K562 (cell line): ENCODE results near the gene SARS1. TPM values are rescaled to one million over a fixed set of nuclear protein-coding genes. Genes with fewer than 3 reads are reported as not detected.

Experiments used
- ATAC-seq: fragments of 200-7000 bp; cut with Tn5 transposase; 3 replicates; pipeline ENCODE4 v1.9.1; 2020; ENCODE audit warnings: moderate library complexity
- BruUV-seq: library from RNA; stranded (reverse); fragments of 400-500 nt; replicated peaks from 2 replicates; lab custom pipeline; 2021; lab: Mats Ljungman, UMichigan
- CTCF ChIA-PET: fragments of 300-600 bp; formaldehyde crosslinking; extraction: SDS; loops from one replicate; lab custom pipeline; 2021; ENCODE audit warnings: low intra/inter-chr PET ratio; lab: Yijun Ruan, JAX
- POLR2A ChIA-PET: fragments of 300-600, 350-650 bp; sonication (Branson Sonifier 250); formaldehyde crosslinking; extraction: SDS; loops from one replicate; lab custom pipeline; 2021; ENCODE audit warnings: antibody characterized with exemption, inconsistent platforms; lab: Yijun Ruan, JAX
- DNase-seq, 4 experiments: peaks; one replicate each; pipeline versions ENCODE4 v3.0.0 to v3.0.0-alpha.2; 2011 to 2018; ENCODE audit warnings: low spot score in 3 of 4, mixed read lengths in 3 of 4; ENCODE audit errors: extremely low read depth in 1 of 4
- FAIRE-seq: peaks from 2 replicates; lab custom pipeline; 2011; peaks lifted over from hg19 to GRCh38; lab: Jason Lieb, UNC
- H2AFZ ChIP-seq: 2 replicates; pipeline ENCODE4 v1.6.0; 2011; ENCODE audit warnings: low read depth, low read length, control low read depth, inconsistent platforms
- H3K27ac ChIP-seq: fragments of 200-600 bp; 3 replicates; pipeline ENCODE4 v1.8.0; 2011; ENCODE audit warnings: low read depth, mild to moderate bottlenecking, control low read depth, inconsistent platforms, low read length, moderate library complexity, mixed read lengths; ENCODE audit errors: extremely low read depth
- H3K27me3 ChIP-seq, 2 experiments: fragments of 300-600 bp in 1 of 2; 2 replicates in 1 of 2; 3 replicates in 1 of 2; pipeline versions ENCODE4 v1.6.0 to v1.8.0; 2011; ENCODE audit warnings: inconsistent platforms in 2 of 2, low read length in 2 of 2, mild to moderate bottlenecking in 1 of 2, mixed read lengths in 1 of 2, moderate library complexity in 1 of 2; ENCODE audit not compliant: control insufficient read depth in 2 of 2, insufficient read depth in 2 of 2
- H3K36me3 ChIP-seq: fragments of 300-600 bp; 3 replicates; pipeline ENCODE4 v1.8.0; 2011; ENCODE audit warnings: mild to moderate bottlenecking, low read length, inconsistent platforms; ENCODE audit not compliant: control insufficient read depth, insufficient read depth
- H3K4me1 ChIP-seq, 2 experiments: fragments of 200-600 bp in 1 of 2; replicated peaks in 1 of 2; 2 replicates in 1 of 2; 3 replicates in 1 of 2; pipeline versions ENCODE4 v1.5.1 to v1.8.0; 2011; ENCODE audit warnings: inconsistent platforms in 2 of 2, low read length in 2 of 2, mild to moderate bottlenecking in 1 of 2, mixed read lengths in 1 of 2, moderate library complexity in 1 of 2; ENCODE audit not compliant: control insufficient read depth in 2 of 2, insufficient read depth in 2 of 2
- H3K4me2 ChIP-seq: 2 replicates; pipeline ENCODE4 v1.6.1; 2011; ENCODE audit warnings: low read length, control low read depth, inconsistent platforms, mixed read lengths; ENCODE audit not compliant: insufficient read depth
- H3K4me3 ChIP-seq: fragments of 200-600 bp; sonication (generic), shearing (Covaris generic); 2 replicates; pipeline ENCODE4 v1.5.1; 2016; ENCODE audit warnings: control low read depth, inconsistent platforms
- H3K79me2 ChIP-seq: fragments of 200-600 bp; 3 replicates; pipeline ENCODE4 v1.8.0; 2011; ENCODE audit warnings: low read length, inconsistent platforms; ENCODE audit not compliant: control insufficient read depth, insufficient read depth
- H3K9ac ChIP-seq, 2 experiments: 2 replicates each; pipeline versions ENCODE4 v1.6.0 to v1.6.1; 2011; ENCODE audit warnings: low read depth in 2 of 2, low read length in 2 of 2, control low read depth in 1 of 2, inconsistent platforms in 1 of 2, mild to moderate bottlenecking in 1 of 2, mixed read lengths in 1 of 2; ENCODE audit not compliant: insufficient read depth in 1 of 2
- H3K9me1 ChIP-seq: one replicate; pipeline ENCODE4 v1.6.0; 2011; ENCODE audit warnings: inconsistent platforms, mild to moderate bottlenecking, low read length, moderate library complexity; ENCODE audit not compliant: control insufficient read depth, insufficient read depth
- H3K9me3 ChIP-seq: replicated peaks from 2 replicates; pipeline ENCODE4 v1.5.1; 2011; ENCODE audit warnings: low read depth, low read length, inconsistent platforms; ENCODE audit not compliant: control insufficient read depth, insufficient read depth
- H4K20me1 ChIP-seq: replicated peaks from 2 replicates; pipeline ENCODE4 v1.6.1; 2011; ENCODE audit warnings: low read length, inconsistent platforms, mixed read lengths; ENCODE audit not compliant: control insufficient read depth, insufficient read depth
- CBX2 ChIP-seq: fragments of 200-600 bp; sonication (generic); IDR thresholded peaks from one replicate; pipeline ENCODE4 v1.6.1; 2012; ENCODE audit warnings: mild to moderate bottlenecking, low read length, inconsistent platforms; ENCODE audit not compliant: insufficient read depth, poor library complexity, severe bottlenecking
- FOXJ3 ChIP-seq: sonication (generic); formaldehyde crosslinking; IDR thresholded peaks from 2 replicates; pipeline ENCODE4 v1.4.0; 2020; ENCODE audit warnings: mild to moderate bottlenecking, missing genetic modification reagents
- MAFF ChIP-seq: IDR thresholded peaks from 2 replicates; pipeline ENCODE4 v1.6.1; 2012; ENCODE audit warnings: low read length, improper control_type of control experiment
- SRSF7 ChIP-seq: fragments of 200-400 bp; formaldehyde crosslinking; optimal IDR thresholded peaks from 2 replicates; pipeline ENCODE3; 2017; ENCODE audit warnings: mild to moderate bottlenecking, low read depth, low read length
- TBP ChIP-seq: optimal IDR thresholded peaks from 2 replicates; pipeline ENCODE3; 2011; ENCODE audit warnings: low read depth, low read length, improper control_type of control experiment
- TCF15 ChIP-seq: fragments of 250-450 bp; sonication (Bioruptor Pico); IDR thresholded peaks from 2 replicates; pipeline ENCODE4 v1.8.0; 2022; ENCODE audit warnings: moderate library complexity, mild to moderate bottlenecking, inconsistent platforms
- ZFP36 ChIP-seq: fragments of 150-350 bp; IDR thresholded peaks from 2 replicates; pipeline ENCODE4 v1.6.1; 2018; ENCODE audit warnings: low read length, low read depth; ENCODE audit not compliant: partially characterized antibody
- ZNF217 ChIP-seq: sonication (generic); formaldehyde crosslinking; IDR thresholded peaks from 2 replicates; pipeline ENCODE4 v1.8.0; 2022; ENCODE audit warnings: mild to moderate bottlenecking, missing genetic modification reagents
- ZNF282 ChIP-seq: sonication (generic); formaldehyde crosslinking; IDR thresholded peaks from 2 replicates; pipeline ENCODE4 v1.8.1; 2023; ENCODE audit warnings: missing genetic modification reagents
- WGBS: fragments of 100-300 bp; shearing (Covaris generic); methylation state at CpG from one replicate; pipeline ENCODE4 v1.1.6; 2016; ENCODE audit warnings: low coverage, mixed read lengths; ENCODE audit not compliant: insufficient coverage; ENCODE audit errors: missing lambda C conversion rate; 5-methylcytosine and 5-hydroxymethylcytosine counted together
- in situ Hi-C: fragments of 300-500 bp; cut with MboI; formaldehyde crosslinking; loops from 4 replicates; pipeline ENCODE4 v1.15.0; 2018; ENCODE audit warnings: inconsistent platforms, mixed read lengths
- intact Hi-C: fragments of 100-400 bp; cut with micrococcal nuclease; formaldehyde crosslinking; loops from 2 replicates; pipeline ENCODE4 v1.14.2; 2022
- polyA plus RNA-seq, 8 experiments: library from polyadenylated mRNA; depleted of rRNA in 4 of 8; stranded (reverse) in 5 of 8; unstranded in 3 of 8; fragments of >200 nt; fragmentation: Nextera tagmentation in 2 of 8; fragmentation: Illumina TruSeq in 1 of 8; extraction: Ambion mirVana in 2 of 8; extraction: Trizol in 1 of 8; gene quantifications; 2 replicates each; pipeline versions ENCODE4 v1.2.1 to v1.2.3, GENCODE V29; 2011 to 2014; ENCODE audit warnings: inconsistent platforms in 1 of 8, missing spikeins in 1 of 8
- total RNA-seq, 7 experiments: library from RNA; depleted of rRNA in 6 of 7; stranded (reverse); fragments of >200 nt in 6 of 7; fragmentation: Illumina TruSeq in 2 of 7; extraction: Trizol in 2 of 7; gene quantifications; 2 replicates each; pipeline versions ENCODE4 v1.2.1 to v1.2.3, GENCODE V29; 2011 to 2021; ENCODE audit warnings: low replicate concordance in 1 of 7
- TF ChIP-seq, protein P1 (sequence below), 3 experiments: fragments of 200-800 bp in 1 of 3; sonication (Bioruptor generic) in 1 of 3; sonication (generic) in 1 of 3; formaldehyde crosslinking in 1 of 3; IDR thresholded peaks; 2 replicates each; pipeline versions ENCODE4 v1.6.1 to v1.8.0; 2016 to 2022; ENCODE audit warnings: mild to moderate bottlenecking in 2 of 3, missing compliant biosample characterization in 2 of 3, missing genetic modification characterization in 2 of 3, missing genetic modification reagents in 1 of 3

The SARS1 gene
- total and polyA plus RNA-seq, 9 of the 15 experiments (the other 6 are each of a cell fraction or from before 2014, with no cell fraction given), result 221 to 623 (median 254) TPM

- H3K27ac ChIP-seq, result no peak overlapping the region
- no peaks in the 10 kb centered on the region for H4K20me1 ChIP-seq
- in situ Hi-C loops (no loop called here), intact Hi-C loops (no loop called here)
- H3K27me3 ChIP-seq, result no peaks in the 10 kb centered on the region
- no peak overlapping the region for H3K4me3 ChIP-seq
- H3K9me1 ChIP-seq, result peaks cover 4% of the 10 kb centered on the region
- H3K9ac ChIP-seq, result peak overlapping the region in 1 of 2 experiments; percentile 89; a peak in 2 of 4 replicates
- FAIRE-seq (no peak), ATAC-seq (no peak), DNase-seq (no peak)
- peaks cover 17% of the 10 kb centered on the region; the same call in 2 of the 3 replicates for H3K36me3 ChIP-seq
- 79% methylated on average over 7 of the region's 7 CpGs for WGBS
- H2AFZ ChIP-seq, result no peak overlapping the region
- CTCF ChIA-PET, result interaction anchor here (0.6 kb wide), 1 partner anchor 394 kb away, joined by 3 read pairs; no protein-coding TSS in a partner anchor
- TF ChIP-seq ZFP36 (peak; percentile 72), TCF15 (CRISPR knock-in tag) (no peak)
- H3K9me3 ChIP-seq, result no peaks in the 10 kb centered on the region
- no peak overlapping the region for H3K4me2 ChIP-seq
- POLR2A ChIA-PET, result interaction anchor here (0.9 to 4.8 kb wide), 3 partner anchors 9 to 16 kb away, joined by 3 to 36 read pairs (median 5); no protein-coding TSS in a partner anchor
- peaks cover 27% of the 10 kb centered on the region for H3K79me2 ChIP-seq
- peaks cover 33 to 63% of the 10 kb centered on the region in 2 experiments for H3K4me1 ChIP-seq
- BruUV-seq, result no TSS peak
Measured at GRCh38 chr1:109256085-109256484, 42.4 kb downstream of the SARS1 start.

GRCh38 chr1:109256971-109257681, 43.4 kb downstream of the SARS1 start:
- Histone ChIP-seq H3K4me1 (peaks cover 33 to 63% of the 10 kb centered on the region in 2 experiments), H3K27ac (no peak overlapping the region; the same call in 2 of the 3 replicates), H3K27me3 (no peaks in the 10 kb centered on the region), H3K9ac (peak overlapping the region in 1 of 2 experiments; percentile 53; a peak in 1 of 4 replicates), H3K9me1 (peaks cover 4% of the 10 kb centered on the region), H4K20me1 (no peaks in the 10 kb centered on the region), H3K79me2 (peaks cover 27% of the 10 kb centered on the region), H3K36me3 (peaks cover 23% of the 10 kb centered on the region; the same call in 2 of the 3 replicates), H3K4me2 (no peak overlapping the region), H2AFZ (no peak overlapping the region), H3K4me3 (no peak overlapping the region), H3K9me3 (no peaks in the 10 kb centered on the region)
- in situ Hi-C loops, result no loop called here
- POLR2A ChIA-PET, result interaction anchor here (0.6 to 1.9 kb wide), 10 partner anchors 11 to 464 kb away, joined by 3 to 5 read pairs (median 3); partner anchors contain the start of genes GNAI3 and SORT1
- CTCF ChIA-PET, result no interaction called here
- DNase-seq (no peak), ATAC-seq (no peak), FAIRE-seq (no peak)
- no TSS peak for BruUV-seq
- WGBS, result 73% methylated on average over 5 of the region's 5 CpGs
- intact Hi-C loops, result no loop called here
- TF ChIP-seq ZNF217 (CRISPR knock-in tag) (no peak), SRSF7 (no peak), TBP (no peak), CBX2 (no peak), ZNF282 (CRISPR knock-in tag) (no peak), FOXJ3 (CRISPR knock-in tag) (no peak), MAFF (no peak)
- TF ChIP-seq, protein P1, sequence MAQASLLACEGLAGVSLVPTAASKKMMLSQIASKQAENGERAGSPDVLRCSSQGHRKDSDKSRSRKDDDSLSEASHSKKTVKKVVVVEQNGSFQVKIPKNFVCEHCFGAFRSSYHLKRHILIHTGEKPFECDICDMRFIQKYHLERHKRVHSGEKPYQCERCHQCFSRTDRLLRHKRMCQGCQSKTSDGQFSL (CRISPR knock-in tag; IDR thresholded peaks at IDR 0.05), result no peak
- TF ChIP-seq, protein P1 (tag; IDR thresholded peaks at IDR 0.05), result no peak
